ENCODE results near the gene FAN1. TPM values are rescaled to one million over a fixed set of nuclear protein-coding genes. Genes with fewer than 3 reads are reported as not detected.

Gene FAN1
- 42.9 TPM for polyA plus RNA-seq (2012; ENCODE audit: insufficient read depth, insufficient read length, low read depth)

- no peaks in the 10 kb centered on the region for H3K4me1 ChIP-seq
- no peaks in the 10 kb centered on the region; the same call in 1 of the 2 replicates for H3K9me3 ChIP-seq
- peak; percentile 16; the same call in 1 of the 2 replicates for TF ChIP-seq CTCF (IDR thresholded peaks at IDR 0.05; ENCODE audit: low read depth, low read length)
- H3K36me3 ChIP-seq, result no peaks in the 10 kb centered on the region; the same call in 1 of the 2 replicates
- H3K27me3 ChIP-seq, result no peaks in the 10 kb centered on the region
- DNase-seq, result peak; percentile 92
- peak within 1 kb of the TSS; percentile 60 for H3K4me3 ChIP-seq (ENCODE audit: low read depth, low read length)
These were observed at the start of gene FAN1 for GRCh38 chr15:30903497-30904187. Gene FAN1, plus strand, starts transcription at chr15:30903915. Its CDS starts 749 bp downstream, at chr15:30904664.

- Histone ChIP-seq H3K9me3 (no peaks in the 10 kb centered on the region), H3K4me3 (ENCODE audit: low read depth, low read length) (no peak overlapping the region)
- DNase-seq, result peak; percentile 21
These were observed 44.4 kb upstream of the FAN1 start for GRCh38 chr15:30859091-30859874.

GRCh38 chr15:30865257-30865656, 38.5 kb upstream of the FAN1 start:
- Histone ChIP-seq H3K27me3 (no peaks in the 10 kb centered on the region), H3K4me3 (ENCODE audit: low read depth, low read length) (no peak overlapping the region), H3K4me1 (no peaks in the 10 kb centered on the region), H3K36me3 (no peaks in the 10 kb centered on the region), H3K9me3 (no peaks in the 10 kb centered on the region)
- TF ChIP-seq CTCF (IDR thresholded peaks at IDR 0.05; ENCODE audit: low read depth, low read length), result no peak
- no peak for DNase-seq

More at GRCh38 chr15:30859091-30859874, 44.4 kb upstream of the FAN1 start:
- TF ChIP-seq CTCF (IDR thresholded peaks at IDR 0.05; ENCODE audit: low read depth, low read length), result peak; percentile 74
- H3K27me3 ChIP-seq, result no peaks in the 10 kb centered on the region
- no peaks in the 10 kb centered on the region for H3K4me1 ChIP-seq
- no peaks in the 10 kb centered on the region for H3K36me3 ChIP-seq

GRCh38 chr15:30870681-30871080, 33.0 kb upstream of the FAN1 start:
- Histone ChIP-seq H3K9me3 (no peaks in the 10 kb centered on the region), H3K27me3 (no peaks in the 10 kb centered on the region), H3K4me1 (no peaks in the 10 kb centered on the region), H3K4me3 (ENCODE audit: low read depth, low read length) (no peak overlapping the region), H3K36me3 (no peaks in the 10 kb centered on the region)
- no peak for DNase-seq
- no peak for TF ChIP-seq CTCF (IDR thresholded peaks at IDR 0.05; ENCODE audit: low read depth, low read length)

- no peak overlapping the region for H3K4me3 ChIP-seq (ENCODE audit: low read depth, low read length)
- H3K9me3 ChIP-seq, result no peaks in the 10 kb centered on the region
- DNase-seq, result no peak
- no peaks in the 10 kb centered on the region for H3K27me3 ChIP-seq
- TF ChIP-seq CTCF (IDR thresholded peaks at IDR 0.05; ENCODE audit: low read depth, low read length), result no peak
- no peaks in the 10 kb centered on the region for H3K4me1 ChIP-seq
- H3K36me3 ChIP-seq, result no peaks in the 10 kb centered on the region
These were observed 31.4 kb upstream of the FAN1 start for GRCh38 chr15:30872341-30872748.

All from BE2C (cell line).